ENCODE data around the gene PRPF6.

PRPF6 gene

GRCh38 chr20:63944078-63944941 is 36.6 kb upstream of the PRPF6 start:
- DNase-seq = no peak
- in situ Hi-C loops (cut with HindIII; ENCODE audit: low pct_ligation_motif_present, low pct_unique_long_range_greater_than_20kb, low sequenced_read_pairs) = no loop called here

- no peak for DNase-seq
- in situ Hi-C loops (cut with HindIII; ENCODE audit: low pct_ligation_motif_present, low pct_unique_long_range_greater_than_20kb, low sequenced_read_pairs) = no loop called here
These were observed 35.8 kb upstream of the PRPF6 start for GRCh38 chr20:63945031-63945658.

GRCh38 chr20:63945921-63946920 is 34.7 kb upstream of the PRPF6 start:
- no peak for DNase-seq
- in situ Hi-C loops (cut with HindIII; ENCODE audit: low pct_ligation_motif_present, low pct_unique_long_range_greater_than_20kb, low sequenced_read_pairs) = no loop called here

- no peak for DNase-seq
- in situ Hi-C loops (cut with HindIII; ENCODE audit: low pct_ligation_motif_present, low pct_unique_long_range_greater_than_20kb, low sequenced_read_pairs) = no loop called here
These were observed 33.8 kb upstream of the PRPF6 start for GRCh38 chr20:63946986-63947637.

- in situ Hi-C loops (cut with HindIII; ENCODE audit: low pct_ligation_motif_present, low pct_unique_long_range_greater_than_20kb, low sequenced_read_pairs) = no loop called here
- no peak for DNase-seq
These were observed 33.1 kb upstream of the PRPF6 start for GRCh38 chr20:63947638-63948456.

- DNase-seq = no peak
- in situ Hi-C loops (cut with HindIII; ENCODE audit: low pct_ligation_motif_present, low pct_unique_long_range_greater_than_20kb, low sequenced_read_pairs) = no loop called here
These were observed 30.1 kb upstream of the PRPF6 start for GRCh38 chr20:63950701-63951397.

GRCh38 chr20:63951398-63952209 is 29.3 kb upstream of the PRPF6 start:
- no peak for DNase-seq
- in situ Hi-C loops (cut with HindIII; ENCODE audit: low pct_ligation_motif_present, low pct_unique_long_range_greater_than_20kb, low sequenced_read_pairs) = no loop called here

GRCh38 chr20:63952210-63952535 is 28.8 kb upstream of the PRPF6 start:
- no peak for DNase-seq
- in situ Hi-C loops (cut with HindIII; ENCODE audit: low pct_ligation_motif_present, low pct_unique_long_range_greater_than_20kb, low sequenced_read_pairs) = no loop called here

GRCh38 chr20:63952769-63953168 is 28.2 kb upstream of the PRPF6 start:
- in situ Hi-C loops (cut with HindIII; ENCODE audit: low pct_ligation_motif_present, low pct_unique_long_range_greater_than_20kb, low sequenced_read_pairs) = no loop called here

GRCh38 chr20:63953764-63954429 is 27.0 kb upstream of the PRPF6 start:
- DNase-seq = no peak
- in situ Hi-C loops (cut with HindIII; ENCODE audit: low pct_ligation_motif_present, low pct_unique_long_range_greater_than_20kb, low sequenced_read_pairs) = no loop called here

More at GRCh38 chr20:63952769-63953168, 28.2 kb upstream of the PRPF6 start:
- no peak for DNase-seq

- DNase-seq = peak; percentile 38
- in situ Hi-C loops (cut with HindIII; ENCODE audit: low pct_ligation_motif_present, low pct_unique_long_range_greater_than_20kb, low sequenced_read_pairs) = no loop called here
These were observed 25.6 kb upstream of the PRPF6 start for GRCh38 chr20:63955281-63955826.

GRCh38 chr20:63955827-63956663 is 24.9 kb upstream of the PRPF6 start, which contains the start of gene UCKL1:
UCKL1 (minus strand) TSS chr20:63956416; CDS start chr20:63956372, 44 bp downstream.
- in situ Hi-C loops (cut with HindIII; ENCODE audit: low pct_ligation_motif_present, low pct_unique_long_range_greater_than_20kb, low sequenced_read_pairs) = no loop called here
- peak; percentile 80 for DNase-seq

- DNase-seq = no peak
- in situ Hi-C loops (cut with HindIII; ENCODE audit: low pct_ligation_motif_present, low pct_unique_long_range_greater_than_20kb, low sequenced_read_pairs) = no loop called here
These were observed 24.3 kb upstream of the PRPF6 start for GRCh38 chr20:63956664-63957003.

- in situ Hi-C loops (cut with HindIII; ENCODE audit: low pct_ligation_motif_present, low pct_unique_long_range_greater_than_20kb, low sequenced_read_pairs) = no loop called here
- DNase-seq = peak; percentile 63
These were observed 23.8 kb upstream of the PRPF6 start for GRCh38 chr20:63957004-63957689.

Measured in ACHN (cell line).